ENCODE results near the gene GALK2. TPM values are rescaled to one million over a fixed set of nuclear protein-coding genes. Genes with fewer than 3 reads are reported as not detected.
"Not testable (repeated sequence)": the region's sequence is repeated elsewhere in the genome, so short reads cannot be mapped to it uniquely, and the experiment has no call there.

GALK2 gene
- total RNA-seq, 1 donor from 2014 or later, result 41.2 TPM

- no peak for DNase-seq (ENCODE audit: low spot score)
These were observed 169.6 kb downstream of the GALK2 start for GRCh38 chr15:49339656-49340055.

- DNase-seq (ENCODE audit: low spot score), result no peak
These were observed 173.5 kb downstream of the GALK2 start for GRCh38 chr15:49343546-49343945.

- not testable (repeated sequence) for DNase-seq (ENCODE audit: low spot score)
These were observed 184.4 kb downstream of the GALK2 start for GRCh38 chr15:49354439-49354838.

- no peak for DNase-seq (ENCODE audit: low spot score)
These were observed 191.3 kb downstream of the GALK2 start for GRCh38 chr15:49361370-49361769.

GRCh38 chr15:49366496-49366895 is 196.4 kb downstream of the GALK2 start:
- DNase-seq (ENCODE audit: low spot score), result no peak

- DNase-seq (ENCODE audit: low spot score), result no peak
These were observed 200.7 kb downstream of the GALK2 start for GRCh38 chr15:49370782-49371181.

GRCh38 chr15:49372366-49372765 is 202.3 kb downstream of the GALK2 start:
- DNase-seq (ENCODE audit: low spot score), result no peak

GRCh38 chr15:49379996-49380395 is 209.9 kb downstream of the GALK2 start:
- DNase-seq (ENCODE audit: low spot score), result no peak

- no peak for DNase-seq (ENCODE audit: low spot score)
These were observed 210.9 kb downstream of the GALK2 start for GRCh38 chr15:49380912-49381311.

Other genes with a start within 250 kb of the GALK2 start
- gene SHC4, start 206.3 kb upstream of the GALK2 start, total RNA-seq, result 3.7 TPM
- 56.1 TPM for gene SECISBP2L, start 123.8 kb upstream of the GALK2 start, total RNA-seq
- gene COPS2, start 14.6 kb upstream of the GALK2 start, total RNA-seq, result 67.8 TPM

Measured in mucosa of gallbladder (tissue), 1 donor.